Ovary (tissue), 9 donors: Measurements from ENCODE around the gene DCLRE1B. TPM values are rescaled to one million over a fixed set of nuclear protein-coding genes. Genes with fewer than 3 reads are reported as not detected.

Experiments
- DNase-seq, 5 donors: peaks; one replicate each; pipeline ENCODE4 v3.0.0-alpha.2; 2019 to 2020
- H3K27ac ChIP-seq, 2 donors: fragments of 200-600 bp; one replicate each; pipeline versions ENCODE4 v1.5.1 to v1.8.0; 2019 to 2022
- H3K27me3 ChIP-seq: fragments of 200-600 bp; one replicate; pipeline ENCODE4 v1.8.0; 2022
- H3K36me3 ChIP-seq: fragments of 200-600 bp; sonication (generic); one replicate; pipeline ENCODE4 v1.5.1; 2019
- H3K4me1 ChIP-seq: one replicate; pipeline ENCODE4 v1.8.1; 2013; ENCODE audit warnings: mild to moderate bottlenecking, moderate library complexity; ENCODE audit not compliant: insufficient read depth
- H3K4me3 ChIP-seq: fragments of 200-600 bp; sonication (generic); one replicate; pipeline ENCODE4 v1.5.1; 2017
- H3K9me3 ChIP-seq, 2 donors: fragments of 200-600 bp in 1 of 2; sonication (generic) in 1 of 2; one replicate each; pipeline versions ENCODE4 v1.5.1 to v1.8.1; 2013 to 2019; ENCODE audit warnings: mild to moderate bottlenecking in 1 of 2, moderate library complexity in 1 of 2
- CTCF ChIP-seq, 3 donors: fragments of 450-650 bp in 2 of 3; fragments of 200-600 bp in 1 of 3; IDR thresholded peaks; one replicate each; pipeline versions ENCODE4 v1.5.1 to v1.8.0; 2016 to 2022; ENCODE audit warnings: antibody characterized with exemption in 3 of 3, mild to moderate bottlenecking in 1 of 3
- EP300 ChIP-seq: sonication (generic); formaldehyde crosslinking; IDR thresholded peaks from one replicate; pipeline ENCODE4 v1.6.1; 2017; ENCODE audit warnings: antibody characterized with exemption
- POLR2A ChIP-seq: fragments of 450-650 bp; IDR thresholded peaks from one replicate; pipeline ENCODE4 v1.6.1; 2017; ENCODE audit warnings: antibody characterized with exemption, mild to moderate bottlenecking, moderate library complexity
- WGBS, 3 donors: extraction: QIAGEN DNeasy Blood & Tissue Kit in 1 of 3; methylation state at CpG; one replicate each; pipeline versions ENCODE4 v1.1.5 to v1.1.7; 2013 to 2017; 5-methylcytosine and 5-hydroxymethylcytosine counted together
- intact Hi-C, 4 donors: fragments of 100-400 bp; cut with DNase I; formaldehyde crosslinking; loops; one replicate each; pipeline versions ENCODE4 v1.11.0 to v1.15.1; 2022 to 2023
- polyA plus RNA-seq, 2 donors: library from polyadenylated mRNA; stranded (reverse); fragments of 200-250 nt in 1 of 2; fragments of 350-450 nt in 1 of 2; fragmentation: Illumina TruSeq in 1 of 2; extraction: RNeasy Lipid Tissue Mini Kit (QIAGEN cat#74804) in 1 of 2; gene quantifications; one replicate each; pipeline ENCODE4 v1.2.3, GENCODE V29; 2013 to 2014
- total RNA-seq, 7 donors: library from RNA; depleted of rRNA in 2 of 7; stranded (reverse); fragments of >200 nt in 2 of 7; fragmentation: NEBNext Ultra II Directional in 3 of 7; extraction: Animal tissue kit (Norgen Biotek cat#: 25700) in 3 of 7; gene quantifications; one replicate each; pipeline versions ENCODE4 v1.1.0 to v1.2.4, GENCODE V29; 2016 to 2023
- donor health status: DM: no; HTN: no; CAD: no; lungs with moderate emphysema.
- donor health status: DM: no; HTN: no; CAD: no.
- donor health status: Bipolar disorder and iron deficiency.
- donor health status: DM: yes; HTN: yes; CAD: no.
- donor health status: DM: no; HTN: no; CAD: no.
- donor health status: DM: yes; HTN: yes; CAD: no.

Gene DCLRE1B
- total and polyA plus RNA-seq, 9 donors, result 2.4 to 7.1 (median 5.0) TPM

- no peaks in the 10 kb centered on the region for H3K9me3 ChIP-seq
- intact Hi-C loops, result loop anchor here in 1 of 4 donors (10.0 kb wide), 1 partner anchor 51 kb away; no protein-coding TSS in a partner anchor
- no peaks in the 10 kb centered on the region for H3K36me3 ChIP-seq
- TF ChIP-seq CTCF (IDR thresholded peaks at IDR 0.05) (no peak), POLR2A (no peak), EP300 (no peak)
- H3K27me3 ChIP-seq, result no peaks in the 10 kb centered on the region
- WGBS, 3 donors, result 83 to 88% (median 86%) methylated on average over 8 of the region's 8 CpGs
- H3K4me3 ChIP-seq, result no peak overlapping the region
- no peak for DNase-seq
- H3K27ac ChIP-seq, result no peak overlapping the region
- no peaks in the 10 kb centered on the region for H3K4me1 ChIP-seq
Measured at GRCh38 chr1:113895961-113896360, 9.2 kb upstream of the DCLRE1B start.

- DNase-seq, result no peak
- H3K9me3 ChIP-seq, result no peaks in the 10 kb centered on the region
- intact Hi-C loops, result loop anchor here in 1 of 4 donors (10.0 kb wide), 1 partner anchor 54 kb away; no protein-coding TSS in a partner anchor
- no peak overlapping the region for H3K4me3 ChIP-seq
- H3K4me1 ChIP-seq, result no peaks in the 10 kb centered on the region
- H3K36me3 ChIP-seq, result no peaks in the 10 kb centered on the region
- no peak overlapping the region for H3K27ac ChIP-seq
- WGBS, 3 donors, result 82 to 95% (median 85%) methylated on average over 1 of the region's 1 CpG
- H3K27me3 ChIP-seq, result no peaks in the 10 kb centered on the region
- TF ChIP-seq CTCF (IDR thresholded peaks at IDR 0.05) (no peak), POLR2A (no peak), EP300 (no peak)
Measured at GRCh38 chr1:113898241-113898814, 6.8 kb upstream of the DCLRE1B start.

- H3K36me3 ChIP-seq, result no peaks in the 10 kb centered on the region
- no peaks in the 10 kb centered on the region for H3K4me1 ChIP-seq
- H3K27me3 ChIP-seq, result no peaks in the 10 kb centered on the region
- H3K9me3 ChIP-seq, result no peaks in the 10 kb centered on the region
- TF ChIP-seq CTCF (IDR thresholded peaks at IDR 0.05), result no peak
- TF ChIP-seq EP300, result no peak
- no peak for TF ChIP-seq POLR2A
- intact Hi-C loops, result loop anchor here in 1 of 4 donors (10.0 kb wide), 1 partner anchor 54 kb away; no protein-coding TSS in a partner anchor
- no peak overlapping the region for H3K4me3 ChIP-seq
- peak overlapping the region in 1 of 2 donors; percentile 8 for H3K27ac ChIP-seq
- no peak for DNase-seq
Measured at GRCh38 chr1:113899111-113899510, 6.0 kb upstream of the DCLRE1B start.

- intact Hi-C loops, result loop anchor here in 2 of 4 donors (10.0 kb wide), 2 partner anchors 146 to 216 kb away; partner anchors contain the start of gene PHTF1 (in 1 of the 2)
- no peak for TF ChIP-seq EP300
- TF ChIP-seq CTCF (IDR thresholded peaks at IDR 0.05), result no peak
- TF ChIP-seq POLR2A, result no peak
- H3K36me3 ChIP-seq, result no peaks in the 10 kb centered on the region
- H3K4me1 ChIP-seq, result peaks cover 1% of the 10 kb centered on the region
- no peak for DNase-seq
- H3K4me3 ChIP-seq, result no peak overlapping the region
- no peak overlapping the region for H3K27ac ChIP-seq
- 73 to 93% (median 91%) methylated on average over 3 of the region's 3 CpGs for WGBS, 3 donors
- H3K9me3 ChIP-seq, result no peaks in the 10 kb centered on the region
- H3K27me3 ChIP-seq, result no peaks in the 10 kb centered on the region
Measured at GRCh38 chr1:113901191-113901590, 3.9 kb upstream of the DCLRE1B start.
